T-helper 9 cell (primary cell): ENCODE measurements around the gene CUL5.
"Not testable (repeated sequence)": the region's sequence is repeated elsewhere in the genome, so short reads cannot be mapped to it uniquely, and the experiment has no call there.

ENCODE experiments used
- DNase-seq: peaks from one replicate; pipeline ENCODE4 v3.0.0-alpha.2; 2020

Gene CUL5

DNA sequence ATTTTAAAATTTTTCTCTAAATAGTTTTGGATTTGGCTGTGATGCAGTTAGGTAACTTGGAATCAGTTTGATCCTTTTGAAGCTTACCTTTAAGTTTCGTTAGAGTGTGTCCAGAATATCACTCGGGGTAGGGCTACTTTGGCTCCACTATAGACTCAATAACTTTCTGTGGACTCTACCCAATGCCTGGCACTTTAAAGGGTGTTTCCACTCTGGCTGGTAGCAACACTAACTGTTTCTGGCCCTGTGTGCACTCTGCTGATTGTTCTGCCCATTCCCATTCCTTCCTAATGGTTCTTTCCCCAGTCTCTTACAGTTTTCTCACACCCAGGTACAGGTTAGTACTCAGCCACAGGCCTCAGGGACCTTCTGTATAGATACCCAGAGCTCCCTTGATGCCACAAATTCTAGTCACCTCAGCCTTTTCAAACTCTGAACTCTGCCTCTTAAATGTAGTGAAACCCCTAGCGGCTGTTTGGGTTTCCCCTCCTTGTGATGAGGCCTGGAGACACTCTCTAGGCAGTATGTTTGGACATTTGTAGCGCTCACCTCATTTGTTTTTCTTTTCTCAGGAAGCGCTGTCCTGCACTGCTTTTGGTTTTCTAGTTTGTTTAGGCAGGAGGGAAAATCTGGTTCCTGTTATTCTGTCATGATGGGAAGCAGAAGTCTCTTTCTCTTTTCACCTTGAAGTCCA, 16.8 kb downstream of the CUL5 start:
- no peak for DNase-seq

DNA sequence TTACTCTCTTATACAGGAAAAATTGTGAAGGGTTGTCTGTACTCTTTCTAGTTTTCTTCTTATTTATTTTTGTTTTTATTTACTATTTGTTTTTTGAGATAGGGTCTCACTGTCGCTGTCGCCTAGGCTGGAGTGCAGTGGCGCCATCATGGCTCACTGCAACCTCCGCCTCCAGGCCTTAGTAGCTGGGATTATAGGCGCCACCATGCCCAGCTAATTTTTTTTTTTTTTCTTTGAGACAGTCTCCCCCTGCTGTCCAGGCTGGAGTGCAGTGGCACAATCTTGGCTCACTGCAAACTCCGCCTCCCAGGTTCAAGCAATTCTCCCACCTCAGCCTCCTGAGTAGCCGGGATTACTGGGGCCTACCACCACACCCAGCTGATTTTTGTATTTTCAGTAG, 18.4 kb downstream of the CUL5 start:
- no peak for DNase-seq

DNA sequence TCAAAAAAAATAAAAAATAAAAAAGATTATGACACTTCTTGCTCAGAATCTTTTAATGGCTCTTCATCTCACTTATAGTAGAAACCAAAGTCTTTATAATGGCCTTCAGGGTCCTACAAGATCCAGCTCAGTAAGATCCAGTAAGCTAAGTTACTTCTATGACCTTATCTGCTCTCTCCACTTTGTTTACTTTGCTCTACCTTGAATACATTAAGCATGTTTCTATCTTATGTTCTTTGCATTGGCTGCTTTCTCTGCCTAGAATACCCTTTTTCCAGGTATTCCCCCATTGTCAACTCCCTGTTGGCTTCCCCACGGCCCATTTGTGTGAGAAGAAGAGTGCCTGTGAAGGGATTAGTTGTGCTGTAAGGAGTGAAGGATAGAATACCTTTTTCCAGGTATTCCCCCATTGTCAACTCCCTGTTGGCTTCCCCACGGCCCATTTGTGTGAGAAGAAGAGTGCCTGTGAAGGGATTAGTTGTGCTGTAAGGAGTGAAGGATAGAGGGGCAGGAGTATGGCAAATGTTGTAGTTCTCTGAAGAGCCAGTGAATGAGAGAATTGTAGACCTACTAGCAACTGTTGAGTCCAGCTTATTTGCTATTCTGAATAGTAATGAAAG, 20.2 kb downstream of the CUL5 start:
- DNase-seq, result not testable (repeated sequence)

DNA sequence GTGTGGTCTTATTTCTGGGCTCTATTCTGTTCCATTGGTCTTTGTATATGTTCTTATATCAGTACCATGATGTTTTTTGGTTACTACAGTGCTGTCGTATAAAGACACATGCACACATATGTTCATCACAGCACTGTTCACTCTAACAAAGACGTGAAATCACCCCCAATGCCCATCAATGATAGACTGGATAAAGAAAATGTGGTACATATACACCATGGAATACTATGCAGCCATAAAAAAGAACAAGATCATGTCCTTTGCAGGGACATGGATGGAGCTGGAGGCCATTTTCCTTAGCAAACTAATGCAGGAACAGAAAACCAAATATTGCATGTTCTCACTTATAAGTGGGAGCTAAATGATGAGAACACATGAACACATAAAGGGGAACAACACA, 22.9 kb downstream of the CUL5 start:
- DNase-seq, result not testable (repeated sequence)

DNA sequence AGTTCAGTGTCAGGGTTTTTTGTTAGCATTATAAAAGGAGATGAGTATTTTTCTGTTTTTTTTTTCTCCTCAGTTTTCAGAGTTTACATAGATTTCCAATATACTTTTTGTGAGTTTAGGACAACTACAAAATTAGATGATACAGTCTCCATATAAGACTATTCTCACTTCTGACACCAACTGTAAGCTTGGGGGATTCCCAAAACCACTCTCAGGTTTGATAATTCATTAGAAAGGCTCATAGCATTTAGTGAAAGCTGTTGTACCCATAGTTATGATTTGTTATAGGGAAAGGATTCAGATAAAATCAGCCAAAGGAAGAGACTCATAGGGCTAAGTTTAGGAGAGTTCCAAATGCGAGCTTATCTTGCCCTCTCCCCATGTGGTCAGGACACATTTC, 24.1 kb downstream of the CUL5 start:
- DNase-seq, result no peak

DNA sequence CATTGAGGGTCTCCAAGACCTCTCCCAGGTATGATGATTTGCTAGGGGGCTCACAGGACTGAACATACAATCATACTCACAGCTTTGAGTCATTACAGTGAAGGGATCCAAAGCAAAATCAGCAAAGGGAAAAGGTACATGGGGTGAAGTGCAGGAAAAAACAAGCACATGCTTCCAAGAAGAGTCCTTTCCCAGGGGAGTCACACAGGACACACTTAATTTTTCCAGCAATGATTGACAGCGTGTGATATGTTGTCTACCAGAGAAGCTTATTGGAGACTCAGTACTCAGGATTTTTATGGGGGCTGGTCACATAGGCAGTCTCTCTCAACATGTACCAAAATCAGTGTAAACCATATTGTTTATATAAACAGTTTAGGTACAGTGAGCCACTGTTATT, 25.3 kb downstream of the CUL5 start:
- no peak for DNase-seq

DNA sequence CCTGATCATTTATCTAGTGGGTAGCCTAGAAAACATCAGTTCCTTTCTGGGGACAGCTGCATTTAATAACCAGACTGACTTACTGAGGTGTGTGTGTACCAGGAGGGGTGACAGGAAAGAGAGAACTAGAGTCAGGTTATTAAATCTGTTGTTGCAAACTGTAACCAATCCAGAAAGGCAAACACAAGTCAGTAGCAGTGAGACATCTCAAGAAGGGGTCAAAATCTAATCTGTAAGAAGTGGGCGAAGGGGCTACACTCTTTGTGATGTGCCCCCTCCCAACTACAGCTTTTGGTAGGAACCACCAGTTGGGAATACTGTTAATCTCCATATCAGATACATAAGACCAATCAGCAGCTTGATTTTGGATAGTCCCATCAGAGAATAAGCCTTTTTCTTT, 26.3 kb downstream of the CUL5 start:
- no peak for DNase-seq

DNA sequence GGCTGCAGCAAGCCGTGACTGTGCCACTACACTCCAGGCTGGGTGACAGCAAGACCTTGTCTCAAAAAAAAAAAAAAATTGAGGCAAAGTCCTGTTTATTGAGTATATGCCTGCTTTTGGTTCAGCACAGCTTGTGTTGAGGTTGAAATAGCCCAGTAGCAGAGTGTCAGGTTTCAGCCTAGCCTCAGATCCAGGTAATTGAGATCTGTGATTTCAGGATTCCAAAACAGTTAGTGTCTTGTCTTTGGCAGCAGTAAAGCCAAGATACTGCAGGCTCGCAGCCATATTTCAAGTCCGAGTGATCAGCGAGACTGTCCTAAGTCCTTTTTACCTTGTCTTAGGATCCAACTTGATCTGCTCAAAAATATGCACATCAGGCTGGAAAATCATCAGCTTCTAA, 27.0 kb downstream of the CUL5 start:
- no peak for DNase-seq

DNA sequence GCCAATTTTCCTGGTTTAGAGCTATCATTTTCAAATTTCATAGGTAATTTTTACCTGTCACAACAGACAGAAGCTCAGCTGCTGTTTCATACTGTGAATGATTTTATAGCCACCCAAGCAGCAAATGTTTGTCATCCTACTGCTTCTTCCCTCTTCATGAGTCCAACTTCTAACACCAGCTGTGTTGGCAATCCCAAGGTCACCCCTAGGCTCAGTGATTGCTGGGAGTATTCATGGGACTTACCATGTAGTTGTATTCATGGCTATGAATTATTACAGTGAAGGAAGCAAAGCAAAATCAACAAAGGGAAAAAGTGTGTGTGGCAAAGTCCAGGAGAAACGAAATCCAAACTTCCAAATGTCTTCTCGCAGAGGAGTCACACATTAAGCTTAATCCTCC, 28.5 kb downstream of the CUL5 start:
- no peak for DNase-seq

DNA sequence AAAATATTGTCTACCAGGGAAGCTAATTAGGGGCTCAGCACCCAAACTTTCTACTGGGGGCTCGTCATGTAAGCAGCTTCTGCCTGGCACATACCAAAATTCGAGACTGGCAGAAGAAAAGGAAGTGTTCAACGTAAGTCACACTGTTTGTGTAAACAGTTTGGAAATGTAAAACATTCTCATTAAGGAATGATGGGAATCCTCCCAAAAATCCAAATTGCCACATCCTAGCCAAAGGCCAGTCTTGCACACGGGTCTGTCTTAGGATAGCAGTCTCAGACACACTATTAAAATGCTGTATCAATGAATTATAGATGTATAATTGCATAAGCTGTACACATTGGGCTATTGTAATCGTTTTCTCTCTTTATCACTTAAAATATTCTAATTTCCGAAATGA, 28.9 kb downstream of the CUL5 start:
- no peak for DNase-seq

DNA sequence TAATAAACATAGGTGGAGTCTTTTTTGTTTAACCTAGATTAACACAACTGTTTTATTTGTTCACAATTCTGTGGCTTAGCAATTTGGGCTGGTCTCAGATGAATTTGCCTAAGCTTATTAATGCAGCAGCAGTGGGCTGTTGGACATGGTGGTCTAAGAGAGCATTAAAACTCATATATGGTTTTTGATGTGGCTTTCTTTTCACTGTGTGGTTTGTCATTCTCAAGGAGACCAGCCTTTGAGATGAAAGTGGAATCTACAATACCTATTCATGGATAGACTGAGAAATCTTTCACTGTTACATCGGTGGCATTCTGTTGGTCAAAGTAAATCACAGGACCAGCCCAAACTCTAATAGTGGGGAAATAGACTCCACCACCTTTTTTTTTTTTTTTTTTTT, 39.6 kb downstream of the CUL5 start:
- no peak for DNase-seq

DNA sequence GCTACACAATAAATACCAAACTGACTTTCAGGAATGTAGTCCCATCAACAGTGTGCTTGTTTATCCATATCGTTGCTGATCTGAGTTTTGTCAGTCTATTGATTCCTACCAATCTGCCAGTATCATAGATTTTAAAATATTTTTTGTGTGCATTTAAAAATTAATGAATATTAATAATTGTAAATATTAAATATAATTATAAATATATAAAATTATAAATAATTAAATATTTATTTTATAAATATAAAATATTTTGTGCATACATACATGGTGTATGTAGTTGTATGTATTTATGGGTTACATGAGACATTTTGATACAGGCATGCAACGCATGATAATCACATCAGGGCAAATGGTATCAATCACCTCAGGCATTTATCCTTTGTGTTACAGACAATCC, 53.6 kb downstream of the CUL5 start:
- no peak for DNase-seq

DNA sequence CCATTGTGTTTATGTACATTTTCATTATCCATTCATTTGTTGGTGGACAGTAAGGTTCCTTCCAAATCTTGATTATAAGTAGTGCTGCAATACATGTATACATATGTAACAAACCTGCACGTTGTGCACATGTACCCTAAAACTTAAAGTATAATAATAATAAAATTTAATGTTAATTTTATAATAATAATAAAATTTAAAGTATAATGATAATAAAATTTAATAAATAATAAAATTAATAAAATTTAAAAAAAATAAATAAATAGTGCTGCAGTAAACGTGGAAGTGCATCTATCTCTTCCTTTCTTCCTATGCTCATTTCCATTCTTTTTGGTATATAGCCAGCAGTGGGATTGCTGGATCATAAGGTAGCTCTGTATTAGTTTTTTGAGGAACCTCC, 54.7 kb downstream of the CUL5 start:
- no peak for DNase-seq

DNA sequence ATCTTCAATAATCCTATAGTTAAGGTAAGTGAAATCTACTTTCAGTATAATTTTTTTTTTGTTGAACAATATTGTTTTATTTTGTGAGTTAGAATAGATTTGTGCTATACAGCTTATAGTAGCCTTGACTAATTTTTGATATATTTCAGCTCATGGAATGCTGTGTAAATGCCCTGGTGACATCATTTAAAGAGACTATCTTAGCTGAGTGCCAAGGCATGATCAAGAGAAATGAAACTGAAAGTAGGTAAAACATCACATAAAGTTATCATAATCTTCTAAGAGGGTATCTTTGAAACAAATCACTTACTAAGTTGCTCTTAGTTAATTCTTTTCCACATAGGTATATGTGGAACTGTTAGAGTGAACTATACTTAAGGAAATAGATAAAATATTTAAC, 61.2 kb downstream of the CUL5 start:
- no peak for DNase-seq

DNA sequence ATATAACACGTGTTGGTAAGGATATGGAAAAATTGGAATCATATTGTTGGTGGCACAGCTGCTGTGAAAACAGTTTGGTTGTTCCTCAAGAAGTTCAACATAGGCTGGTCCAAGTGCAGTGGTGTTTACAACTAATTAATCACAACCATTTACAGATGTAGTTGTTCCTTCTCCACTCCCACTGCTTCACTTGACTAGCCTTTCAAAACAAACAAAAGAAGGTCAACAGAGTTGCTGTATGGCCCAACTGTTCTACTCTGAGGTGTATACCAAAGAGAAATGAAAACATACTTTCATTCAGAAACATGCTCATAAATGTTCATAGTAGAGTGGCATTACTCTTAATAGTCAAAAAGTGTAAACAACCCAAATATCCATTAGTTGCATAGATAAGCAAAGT, 76.1 kb downstream of the CUL5 start:
- no peak for DNase-seq

DNA sequence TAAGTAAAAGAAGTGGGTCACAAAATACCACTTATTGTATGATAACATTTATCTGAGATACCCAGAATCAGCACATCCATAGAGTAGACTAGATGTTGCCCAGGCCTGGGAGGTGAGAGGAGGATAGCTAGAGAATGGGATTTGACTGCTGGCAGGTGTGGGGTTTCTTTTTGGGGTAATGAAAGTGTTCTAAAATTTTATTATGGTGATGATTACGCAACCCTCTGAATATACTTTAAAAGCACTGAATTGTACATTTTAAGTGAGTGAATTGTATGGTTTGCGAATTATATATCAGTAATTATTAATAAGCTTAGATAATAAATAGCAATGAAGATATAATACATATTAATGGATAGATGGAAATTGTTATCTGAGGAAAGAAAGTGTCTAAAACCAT, 77.0 kb downstream of the CUL5 start:
- DNase-seq, result no peak

DNA sequence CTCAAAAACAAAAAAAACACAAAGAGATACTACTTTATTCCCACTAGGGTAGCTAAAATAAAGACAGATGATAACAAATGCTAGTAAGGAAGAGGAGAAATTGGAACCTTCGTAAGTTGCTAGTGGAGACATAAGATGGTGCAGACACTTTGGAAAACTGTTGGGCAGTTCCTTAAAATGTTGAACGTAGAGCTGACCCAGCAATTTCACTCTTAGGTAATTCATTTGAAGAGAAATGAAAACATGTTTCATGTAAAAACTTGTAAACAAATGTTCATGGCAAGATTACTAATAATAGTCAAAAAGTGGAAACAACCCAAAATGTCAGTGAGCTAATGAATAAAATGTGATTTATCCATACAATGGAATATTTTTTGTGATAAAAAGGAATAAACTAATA, 83.4 kb downstream of the CUL5 start:
- DNase-seq, result no peak

DNA sequence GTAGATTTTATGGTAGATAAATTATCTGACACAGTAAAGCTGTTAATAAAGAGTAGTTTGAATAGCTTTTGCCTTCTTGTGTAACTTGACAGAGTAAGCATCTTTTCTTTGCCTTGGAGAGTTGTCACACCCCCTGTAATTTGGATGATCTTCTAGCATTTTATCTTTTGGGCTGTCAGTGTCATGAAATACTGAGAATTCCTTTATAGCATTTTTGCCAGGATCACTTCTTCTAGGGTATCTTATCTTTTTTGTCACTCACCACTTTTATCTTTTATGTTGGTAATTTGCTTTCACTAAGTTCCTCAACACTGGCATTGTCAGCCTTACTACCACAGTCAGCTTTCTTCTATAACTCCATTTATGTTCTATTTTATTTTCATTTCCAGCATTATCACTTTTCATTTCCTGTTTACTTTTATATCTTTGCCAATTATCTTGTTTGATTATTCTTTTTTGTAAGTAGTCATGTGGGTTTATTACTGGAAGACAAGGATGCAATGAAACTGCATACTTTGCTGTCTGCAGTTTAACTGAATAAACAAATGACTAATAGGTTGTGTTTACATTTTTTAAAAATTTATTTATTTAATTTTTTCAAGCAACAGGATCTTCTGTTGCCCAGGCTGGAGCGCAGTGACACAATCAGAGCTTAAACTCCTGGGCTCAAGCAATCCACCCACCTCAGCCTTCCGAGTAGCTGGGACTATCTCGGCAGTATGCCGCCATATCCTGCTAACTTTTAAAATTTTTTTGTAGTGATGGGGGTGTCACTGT, 84.6 kb downstream of the CUL5 start:
- no peak for DNase-seq

DNA sequence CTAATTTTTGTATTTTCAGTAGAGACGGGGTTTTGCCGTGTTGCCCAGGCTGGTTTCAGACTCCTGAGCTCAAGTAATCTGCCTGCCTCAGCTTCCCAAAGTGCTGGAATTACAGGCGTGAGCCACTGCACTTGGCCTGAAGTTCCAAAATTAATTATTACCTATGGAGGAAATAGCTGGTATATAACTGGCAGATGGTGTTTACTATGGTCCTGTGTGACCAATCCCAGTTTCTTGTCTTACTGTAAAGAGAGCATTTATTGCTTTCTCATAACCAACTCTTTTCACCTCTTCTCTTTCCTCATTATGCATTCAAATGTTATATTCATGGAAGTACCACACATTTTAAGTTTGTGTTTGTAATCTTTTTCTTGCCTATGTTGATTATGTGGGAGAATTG, 88.5 kb downstream of the CUL5 start:
- DNase-seq, result no peak

DNA sequence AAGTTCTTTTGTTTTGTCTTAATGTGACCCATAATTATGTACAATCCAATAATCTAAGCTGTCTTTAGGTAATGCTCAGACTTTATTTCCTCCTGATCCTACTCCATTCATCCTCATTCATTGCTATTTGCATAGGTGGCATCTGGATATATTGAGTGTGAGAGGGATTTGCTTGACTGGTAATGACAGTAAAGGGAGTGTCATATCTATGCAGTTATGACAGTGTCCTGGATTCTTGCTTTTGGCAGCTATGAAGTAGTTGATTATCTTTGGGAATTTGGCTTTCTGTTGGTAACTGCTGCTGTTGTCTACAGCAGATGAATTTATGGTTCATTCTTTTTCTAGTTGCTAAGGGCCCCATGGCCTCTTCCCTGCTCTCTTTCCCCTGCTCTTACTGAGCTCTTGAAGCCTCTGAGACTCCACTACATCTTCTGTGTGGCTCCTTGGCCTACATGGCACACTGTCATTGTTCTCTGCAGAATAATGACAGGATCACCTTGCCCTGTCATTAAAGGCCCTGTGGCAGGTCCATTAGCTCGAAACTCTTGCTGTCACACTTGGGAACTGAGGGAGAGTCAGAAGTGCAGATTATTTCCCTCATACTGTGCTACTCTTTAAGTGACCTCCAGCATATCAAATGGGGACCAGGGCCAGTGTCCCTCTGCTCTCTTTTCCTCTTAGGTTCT, 92.5 kb downstream of the CUL5 start:
- DNase-seq, result no peak

DNA sequence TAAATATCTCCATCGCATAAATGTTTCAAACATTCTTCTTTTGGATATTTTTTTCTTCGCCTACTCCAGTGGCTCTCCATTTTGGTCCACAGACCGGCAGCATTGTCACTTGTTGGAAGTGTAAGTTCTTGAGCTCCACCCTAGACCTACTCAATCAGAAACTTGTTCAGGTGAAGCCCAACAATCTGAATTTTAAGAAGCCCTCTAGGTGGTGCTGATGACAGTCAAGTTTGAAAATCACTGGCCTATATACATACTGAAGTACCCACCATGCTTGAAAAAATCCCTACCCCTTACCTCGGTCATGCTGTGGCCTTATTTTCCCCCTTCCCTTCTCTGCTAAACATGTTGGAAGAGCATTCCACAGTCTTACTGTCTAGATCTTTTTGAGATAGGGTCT, 102.4 kb downstream of the CUL5 start:
- no peak for DNase-seq

DNA sequence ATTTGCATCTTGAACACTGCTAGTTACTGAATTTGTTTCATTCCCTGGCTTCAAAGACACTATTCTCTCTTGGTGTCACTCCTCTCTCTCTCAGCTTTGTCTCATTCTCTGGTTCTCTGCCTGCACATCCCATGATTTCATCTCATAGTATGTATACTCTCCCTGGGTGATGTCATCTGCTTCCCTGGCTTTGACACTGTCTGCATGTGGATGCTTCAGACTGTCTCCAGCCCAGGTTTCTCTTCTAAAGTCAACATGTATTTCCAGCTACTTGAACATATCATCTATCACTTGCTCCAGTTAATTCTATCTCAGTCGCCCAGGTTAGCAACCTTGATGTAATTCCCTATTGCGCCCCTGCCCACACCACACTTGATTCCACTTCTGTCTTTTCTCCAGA, 103.4 kb downstream of the CUL5 start:
- DNase-seq, result no peak

DNA sequence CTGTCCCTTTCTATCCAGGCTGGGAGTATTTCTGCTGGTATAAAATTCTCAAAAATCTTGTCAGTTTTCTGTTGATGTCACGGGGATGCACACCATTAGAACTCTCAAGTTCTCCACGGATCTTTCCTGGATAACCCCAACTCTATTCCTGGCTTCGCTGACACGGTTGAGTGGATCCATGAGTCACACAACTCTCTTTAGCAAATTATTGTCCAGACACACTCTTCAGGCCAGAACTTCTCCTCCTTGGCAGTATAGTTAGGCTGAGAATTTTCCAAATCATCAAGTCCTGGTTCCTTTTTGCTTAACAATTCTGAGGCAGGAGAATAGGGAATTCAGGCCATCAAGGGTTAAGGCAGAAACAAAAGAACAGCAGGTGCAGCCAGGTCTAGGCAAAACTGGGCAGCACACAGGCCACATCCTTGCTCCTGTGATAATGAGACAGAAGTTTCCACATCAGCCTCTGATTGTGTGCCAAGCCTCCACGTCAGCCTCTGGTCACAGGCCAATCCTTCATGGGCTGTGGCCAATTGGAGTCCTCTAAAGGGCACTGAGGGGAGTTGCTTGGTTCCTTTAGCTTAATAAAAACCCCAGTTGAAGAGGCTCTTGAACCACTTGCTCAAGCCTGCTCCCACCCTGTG, 106.9 kb downstream of the CUL5 start:
- no peak for DNase-seq
